Transverse colon (tissue), 4 donors: Measurements from ENCODE around the gene PLIN3.

Experiments used
- CTCF ChIP-seq, 5 experiments: fragments of 200-600 bp in 3 of 5; fragments of 450-650 bp in 2 of 5; sonication (generic) in 3 of 5; IDR thresholded peaks; 1 replicate in 2 of 5; 2 replicates in 3 of 5; pipeline ENCODE4 v1.5.1; 2016 to 2017; ENCODE audit warnings: antibody characterized with exemption in 5 of 5, inconsistent platforms in 3 of 5, mild to moderate bottlenecking in 2 of 5, moderate library complexity in 1 of 5
- EP300 ChIP-seq: sonication (generic); formaldehyde crosslinking; IDR thresholded peaks from one replicate; pipeline ENCODE4 v1.6.1; 2017; ENCODE audit warnings: antibody characterized with exemption, low read depth
- POLR2A ChIP-seq: fragments of 450-650 bp; IDR thresholded peaks from one replicate; pipeline ENCODE4 v1.6.1; 2016; ENCODE audit warnings: antibody characterized with exemption, mild to moderate bottlenecking, moderate library complexity
- POLR2AphosphoS5 ChIP-seq, 3 donors: sonication (generic); formaldehyde crosslinking; IDR thresholded peaks; one replicate each; pipeline ENCODE4 v1.6.1; 2016; ENCODE audit warnings: antibody characterized with exemption in 3 of 3

- TF ChIP-seq CTCF (IDR thresholded peaks at IDR 0.05) (no peak), POLR2AphosphoS5 (IDR thresholded peaks at IDR 0.05) (no peak), POLR2A (no peak), EP300 (no peak)
These were observed 11.6 kb upstream of the PLIN3 start for GRCh38 chr19:4879041-4879440.
